Suprapubic skin (tissue), 3 donors: Measurements from ENCODE around the gene SNX1.

Experiments
- POLR2A ChIP-seq, 2 donors: fragments of 450-650 bp; IDR thresholded peaks; one replicate each; pipeline ENCODE4 v1.6.1; 2017; ENCODE audit warnings: antibody characterized with exemption in 2 of 2, mild to moderate bottlenecking in 2 of 2, moderate library complexity in 2 of 2
- TF ChIP-seq, protein P1 (sequence below), 2 donors: fragments of 200-600 bp in 1 of 2; fragments of 450-650 bp in 1 of 2; sonication (generic) in 1 of 2; IDR thresholded peaks; one replicate each; pipeline ENCODE4 v1.5.1; 2016 to 2019; ENCODE audit warnings: antibody characterized with exemption in 2 of 2, mild to moderate bottlenecking in 1 of 2, moderate library complexity in 1 of 2

- no peak for TF ChIP-seq POLR2A (IDR thresholded peaks at IDR 0.05)
- TF ChIP-seq, protein P1, sequence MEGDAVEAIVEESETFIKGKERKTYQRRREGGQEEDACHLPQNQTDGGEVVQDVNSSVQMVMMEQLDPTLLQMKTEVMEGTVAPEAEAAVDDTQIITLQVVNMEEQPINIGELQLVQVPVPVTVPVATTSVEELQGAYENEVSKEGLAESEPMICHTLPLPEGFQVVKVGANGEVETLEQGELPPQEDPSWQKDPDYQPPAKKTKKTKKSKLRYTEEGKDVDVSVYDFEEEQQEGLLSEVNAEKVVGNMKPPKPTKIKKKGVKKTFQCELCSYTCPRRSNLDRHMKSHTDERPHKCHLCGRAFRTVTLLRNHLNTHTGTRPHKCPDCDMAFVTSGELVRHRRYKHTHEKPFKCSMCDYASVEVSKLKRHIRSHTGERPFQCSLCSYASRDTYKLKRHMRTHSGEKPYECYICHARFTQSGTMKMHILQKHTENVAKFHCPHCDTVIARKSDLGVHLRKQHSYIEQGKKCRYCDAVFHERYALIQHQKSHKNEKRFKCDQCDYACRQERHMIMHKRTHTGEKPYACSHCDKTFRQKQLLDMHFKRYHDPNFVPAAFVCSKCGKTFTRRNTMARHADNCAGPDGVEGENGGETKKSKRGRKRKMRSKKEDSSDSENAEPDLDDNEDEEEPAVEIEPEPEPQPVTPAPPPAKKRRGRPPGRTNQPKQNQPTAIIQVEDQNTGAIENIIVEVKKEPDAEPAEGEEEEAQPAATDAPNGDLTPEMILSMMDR (IDR thresholded peaks at IDR 0.05) = no peak
Observed at GRCh38 chr15:64050281-64051092, 45.3 kb upstream of the SNX1 start.
